RWPE2 (cell line): Measurements from ENCODE around the gene PLAAT4.

Source experiments
- ATAC-seq: fragments of 200-7000 bp; cut with Tn5 transposase; 3 replicates; pipeline ENCODE4 v1.9.1; 2021; ENCODE audit warnings: low read depth
- DNase-seq: peaks from one replicate; pipeline ENCODE4 v3.0.0-alpha.2; 2020; ENCODE audit warnings: low spot score
- H3K27ac ChIP-seq: fragments of 450-650 bp; 2 replicates; pipeline ENCODE4 v1.5.1; 2017; ENCODE audit warnings: mild to moderate bottlenecking; ENCODE audit not compliant: poor library complexity, severe bottlenecking
- H3K27me3 ChIP-seq: fragments of 250-450 bp; sonication (Bioruptor Pico); 2 replicates; pipeline ENCODE4 v1.5.1; 2021; ENCODE audit warnings: mild to moderate bottlenecking, moderate library complexity; ENCODE audit not compliant: insufficient read depth, poor library complexity, severe bottlenecking
- H3K36me3 ChIP-seq: fragments of 250-450 bp; sonication (Bioruptor Pico); 2 replicates; pipeline ENCODE4 v1.5.1; 2020; ENCODE audit warnings: low read depth, mild to moderate bottlenecking, moderate library complexity
- H3K4me1 ChIP-seq: fragments of 250-450 bp; sonication (Bioruptor Pico); 2 replicates; pipeline ENCODE4 v1.5.1; 2021; ENCODE audit warnings: mild to moderate bottlenecking, moderate library complexity; ENCODE audit not compliant: insufficient read depth, poor library complexity, severe bottlenecking
- H3K4me3 ChIP-seq: fragments of 250-450 bp; sonication (Bioruptor Pico); 2 replicates; pipeline ENCODE4 v1.5.1; 2021; ENCODE audit warnings: mild to moderate bottlenecking, moderate library complexity; ENCODE audit not compliant: severe bottlenecking
- H3K9me3 ChIP-seq: fragments of 250-450 bp; sonication (Bioruptor Pico); 2 replicates; pipeline ENCODE4 v1.5.1; 2021; ENCODE audit warnings: mild to moderate bottlenecking, moderate library complexity; ENCODE audit not compliant: severe bottlenecking
- CTCF ChIP-seq: fragments of 450-650 bp; IDR thresholded peaks from one replicate; pipeline ENCODE4 v1.5.1; 2017; ENCODE audit warnings: mild to moderate bottlenecking, moderate library complexity; ENCODE audit not compliant: poor library complexity, severe bottlenecking

PLAAT4 gene

GRCh38 chr11:63560506-63561180 is 24.0 kb downstream of the PLAAT4 start:
- ATAC-seq = peak; percentile 28; the same call in 2 of the 3 replicates
- no peak for TF ChIP-seq CTCF
- no peak for DNase-seq
- Histone ChIP-seq H3K27me3 (no peaks in the 10 kb centered on the region), H3K4me3 (no peak overlapping the region), H3K36me3 (no peaks in the 10 kb centered on the region), H3K9me3 (no peaks in the 10 kb centered on the region), H3K27ac (peak overlapping the region; percentile 36), H3K4me1 (peaks cover 22% of the 10 kb centered on the region)

GRCh38 chr11:63563201-63564055 is 26.8 kb downstream of the PLAAT4 start, which contains the start of gene PLAAT2:
TSS of gene PLAAT2 (minus strand) at chr11:63563379. CDS start at chr11:63563324, 55 bp downstream.
- Histone ChIP-seq H3K27ac (no peak within 1 kb of the TSS), H3K27me3 (no peaks in the 10 kb centered on the region), H3K4me1 (peaks cover 44% of the 10 kb centered on the region), H3K4me3 (no peak within 1 kb of the TSS), H3K36me3 (no peaks in the 10 kb centered on the region), H3K9me3 (no peaks in the 10 kb centered on the region)
- no peak for TF ChIP-seq CTCF
- DNase-seq (no peak), ATAC-seq (no peak)

GRCh38 chr11:63564056-63564774 is 27.6 kb downstream of the PLAAT4 start:
- TF ChIP-seq CTCF = no peak
- H3K4me3 ChIP-seq = no peak overlapping the region
- no peaks in the 10 kb centered on the region for H3K27me3 ChIP-seq
- peaks cover 44% of the 10 kb centered on the region for H3K4me1 ChIP-seq
- DNase-seq = no peak
- no peak for ATAC-seq
- H3K9me3 ChIP-seq = no peaks in the 10 kb centered on the region
- peak overlapping the region; percentile 75 for H3K27ac ChIP-seq
- H3K36me3 ChIP-seq = no peaks in the 10 kb centered on the region

- no peak for DNase-seq
- no peak for TF ChIP-seq CTCF
- no peaks in the 10 kb centered on the region for H3K36me3 ChIP-seq
- H3K4me1 ChIP-seq = peaks cover 44% of the 10 kb centered on the region
- no peaks in the 10 kb centered on the region for H3K27me3 ChIP-seq
- no peak overlapping the region for H3K4me3 ChIP-seq
- ATAC-seq = peak; percentile 54
- H3K9me3 ChIP-seq = no peaks in the 10 kb centered on the region
- H3K27ac ChIP-seq = peak overlapping the region; percentile 75
Observed at GRCh38 chr11:63564784-63565350, 28.3 kb downstream of the PLAAT4 start.
